ENCODE measurements around the gene SRGAP2C.
A peak's percentile ranks its signal among the peaks of the same experiment; 100 is the strongest.
"Not testable (repeated sequence)": the region's sequence is repeated elsewhere in the genome, so short reads cannot be mapped to it uniquely, and the experiment has no call there.

Gene SRGAP2C

DNA sequence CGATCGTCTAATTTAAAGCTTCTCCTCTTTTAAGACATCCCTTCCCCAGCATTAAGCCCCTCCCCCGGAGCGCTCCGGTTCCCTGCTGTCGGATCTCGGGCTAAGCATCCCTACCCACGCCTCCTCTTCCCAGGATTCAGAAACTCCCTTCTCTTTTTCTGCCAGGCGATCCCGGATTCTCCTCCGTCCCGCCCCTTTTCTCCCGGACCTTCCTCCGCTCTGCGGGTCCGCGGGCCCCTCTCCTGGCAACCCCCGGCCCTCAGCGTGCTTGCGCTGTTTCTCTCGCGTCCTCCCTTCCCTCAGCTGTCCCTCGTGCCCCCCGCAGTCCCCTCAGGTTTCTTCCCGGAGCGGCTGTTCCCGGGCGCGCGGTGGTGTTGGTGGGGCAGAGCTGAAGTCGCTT is 908 bp upstream of the SRGAP2C start:
- peak overlapping the region; percentile 46 for H3K4me3 ChIP-seq (ENCODE audit: low read depth, low read length)
- DNase-seq (ENCODE audit: low read depth) = not testable (repeated sequence)

DNA sequence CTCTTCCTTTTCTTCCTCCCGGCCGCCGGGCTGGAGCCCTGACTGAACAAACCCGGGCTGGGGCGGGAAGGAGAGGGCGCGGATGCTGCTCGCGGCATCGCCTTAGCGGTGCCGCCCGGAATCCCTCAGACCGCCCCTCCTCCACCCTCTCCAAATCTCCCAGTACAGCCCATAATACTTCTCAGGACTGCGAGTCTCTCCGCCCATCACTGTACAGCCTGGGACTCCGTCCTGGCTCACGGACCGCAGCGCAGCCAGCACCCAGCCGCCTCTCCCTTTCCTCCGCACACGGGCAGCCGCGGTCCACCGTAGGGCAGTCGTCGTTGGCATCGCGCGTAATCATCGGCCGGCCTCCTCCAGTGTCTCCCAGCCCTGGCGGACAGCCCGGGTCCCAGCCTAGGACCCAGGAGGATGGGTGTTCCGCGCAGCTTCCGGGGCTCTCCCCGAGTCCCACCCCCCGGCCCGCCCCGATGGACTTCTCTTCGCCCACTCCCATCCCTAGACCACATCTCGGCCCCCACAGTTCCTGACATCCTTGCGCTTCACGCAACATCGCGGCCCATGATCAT is 449 bp downstream of the SRGAP2C start:
- peak overlapping the region; percentile 31 for H3K4me3 ChIP-seq (ENCODE audit: low read depth, low read length)
- not testable (repeated sequence) for DNase-seq (ENCODE audit: low read depth)

DNA sequence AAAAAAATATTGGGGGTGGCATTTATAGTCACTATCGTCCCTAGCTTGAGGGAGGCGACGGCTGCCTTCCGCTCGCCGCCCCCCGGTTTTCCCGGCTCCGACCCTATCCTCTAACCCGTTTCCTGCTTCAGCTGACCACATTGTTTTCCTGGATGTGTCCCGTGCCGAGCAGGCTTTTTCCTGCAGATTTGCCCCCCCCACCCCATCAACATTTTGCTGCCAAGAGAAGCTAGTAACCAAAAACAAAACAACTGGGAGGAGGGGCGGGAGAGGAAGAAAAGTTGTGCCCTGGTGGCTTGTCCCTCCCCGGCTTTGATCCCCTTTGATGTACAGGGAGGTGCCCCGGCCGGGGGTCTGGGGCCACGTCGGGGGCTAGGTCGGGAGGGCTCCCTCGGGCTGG is 1.4 kb downstream of the SRGAP2C start:
- not testable (repeated sequence) for DNase-seq (ENCODE audit: low read depth); H3K4me3 ChIP-seq (ENCODE audit: low read depth, low read length)

DNA sequence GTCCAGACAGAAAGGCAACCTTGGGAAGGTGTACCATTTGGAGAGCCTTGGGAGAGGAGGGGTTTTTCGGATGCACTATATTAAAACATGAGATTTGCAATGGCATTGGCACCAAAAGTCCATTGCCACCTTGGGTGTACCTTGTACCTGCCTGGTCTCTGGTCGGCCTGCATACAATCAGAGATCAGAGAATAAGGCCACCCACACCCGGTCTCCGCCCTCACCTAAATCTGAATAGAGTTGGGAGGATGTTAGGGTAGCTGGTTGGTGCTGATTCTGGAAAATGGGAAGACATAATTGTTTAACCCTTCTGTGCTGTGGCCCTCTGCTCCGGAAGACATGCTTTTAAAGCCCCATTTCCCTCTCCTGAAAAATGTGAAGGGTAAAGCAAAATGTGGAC is 3.1 kb downstream of the SRGAP2C start:
- not testable (repeated sequence) for DNase-seq (ENCODE audit: low read depth)
- H3K4me3 ChIP-seq (ENCODE audit: low read depth, low read length) = peak overlapping the region; percentile 30

DNA sequence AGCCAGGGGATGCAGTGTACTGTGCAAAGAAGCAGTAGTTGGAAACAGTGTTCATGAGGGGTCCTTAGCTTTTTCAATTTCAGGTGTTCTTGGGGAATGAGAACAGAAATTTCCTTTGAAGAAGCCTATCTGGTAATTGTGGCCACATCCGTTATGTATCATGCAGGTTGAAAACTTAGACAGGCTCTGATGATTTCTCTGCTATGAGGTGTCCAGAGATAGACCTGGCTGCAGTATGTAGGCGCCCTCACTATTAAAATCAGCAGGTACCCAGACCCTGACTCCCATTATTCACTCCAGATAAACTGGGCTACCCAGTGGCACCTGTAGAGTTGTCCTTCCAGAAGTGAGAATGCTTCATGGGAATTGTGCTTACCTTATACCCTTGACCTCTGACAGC is 7.7 kb downstream of the SRGAP2C start:
- DNase-seq (ENCODE audit: low read depth); H3K4me3 ChIP-seq (ENCODE audit: low read depth, low read length): not testable (repeated sequence)

DNA sequence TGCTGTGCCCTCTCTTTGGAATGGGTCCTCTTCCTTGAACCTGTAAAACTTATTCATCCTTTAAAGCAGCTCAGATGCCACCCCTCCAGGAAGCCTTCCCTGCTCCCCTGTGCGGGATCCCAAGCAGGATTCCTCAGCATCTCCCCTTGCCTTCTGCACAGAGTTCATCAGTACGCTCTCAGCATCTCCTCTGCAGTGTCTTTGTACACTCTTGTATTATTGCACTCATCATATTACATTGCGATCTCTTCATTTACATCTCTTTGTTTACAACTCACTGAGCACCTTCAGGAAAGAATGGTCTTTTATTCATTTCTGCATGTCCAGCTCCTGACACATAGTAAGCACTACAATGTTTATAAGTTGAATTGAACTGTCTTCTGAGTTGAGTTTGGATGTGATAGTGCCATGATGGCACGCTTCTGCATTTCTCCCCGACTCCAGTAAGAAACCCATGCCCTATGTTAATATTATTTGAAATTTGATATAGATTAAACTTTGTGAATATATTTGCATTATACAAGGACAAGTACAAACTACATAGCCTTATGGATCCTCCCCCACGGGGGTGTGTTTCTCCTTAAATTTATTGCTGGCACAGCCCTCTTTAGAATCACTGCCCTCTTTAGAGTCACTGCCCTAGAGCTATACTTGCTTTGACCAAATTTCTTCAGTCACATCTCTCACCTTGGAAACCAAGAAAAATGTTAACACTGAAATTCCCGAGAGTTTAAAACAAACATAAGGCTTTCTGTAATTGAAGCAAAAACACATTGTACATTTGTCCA is 12.5 kb downstream of the SRGAP2C start:
- not testable (repeated sequence) for H3K4me3 ChIP-seq (ENCODE audit: low read depth, low read length); DNase-seq (ENCODE audit: low read depth)

DNA sequence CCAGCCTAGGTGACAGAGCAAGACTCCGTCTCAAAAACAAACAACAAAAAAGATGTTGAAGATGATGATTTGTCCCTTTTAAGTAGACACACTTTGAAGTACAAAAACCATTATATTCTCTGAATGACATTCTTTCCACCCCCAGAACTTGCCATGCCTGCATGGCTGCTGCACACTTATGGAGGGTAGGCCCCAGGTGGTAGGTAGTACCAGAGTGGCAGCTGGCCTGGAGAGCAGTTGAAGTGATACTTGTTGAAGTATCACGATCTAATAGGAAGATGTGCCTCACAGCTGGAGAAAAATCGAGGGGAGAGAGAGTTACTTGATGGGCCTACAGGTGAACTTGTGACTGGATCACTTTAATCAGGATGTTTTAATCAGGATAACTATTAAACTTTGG is 15.0 kb downstream of the SRGAP2C start:
- H3K4me3 ChIP-seq (ENCODE audit: low read depth, low read length); DNase-seq (ENCODE audit: low read depth): not testable (repeated sequence)

DNA sequence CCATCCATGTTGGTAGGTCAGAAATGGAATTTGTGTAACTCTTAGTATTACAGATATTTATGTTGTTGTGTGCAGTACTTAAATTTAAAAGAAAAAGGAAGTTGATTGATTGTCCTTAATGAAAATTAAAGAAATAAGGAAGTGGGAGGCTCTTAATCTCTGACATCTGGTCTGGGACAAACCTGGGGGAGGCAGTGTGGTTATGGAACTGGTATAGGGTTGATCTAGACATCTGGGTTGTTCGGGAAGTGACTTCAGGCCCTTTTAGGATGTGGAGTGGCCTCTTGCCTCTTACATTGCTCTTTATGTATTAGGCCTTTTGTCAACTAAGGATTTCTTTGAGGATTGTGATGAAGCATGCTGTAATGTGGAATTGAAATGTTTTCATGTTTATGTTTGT is 15.5 kb downstream of the SRGAP2C start:
- not testable (repeated sequence) for DNase-seq (ENCODE audit: low read depth); H3K4me3 ChIP-seq (ENCODE audit: low read depth, low read length)

DNA sequence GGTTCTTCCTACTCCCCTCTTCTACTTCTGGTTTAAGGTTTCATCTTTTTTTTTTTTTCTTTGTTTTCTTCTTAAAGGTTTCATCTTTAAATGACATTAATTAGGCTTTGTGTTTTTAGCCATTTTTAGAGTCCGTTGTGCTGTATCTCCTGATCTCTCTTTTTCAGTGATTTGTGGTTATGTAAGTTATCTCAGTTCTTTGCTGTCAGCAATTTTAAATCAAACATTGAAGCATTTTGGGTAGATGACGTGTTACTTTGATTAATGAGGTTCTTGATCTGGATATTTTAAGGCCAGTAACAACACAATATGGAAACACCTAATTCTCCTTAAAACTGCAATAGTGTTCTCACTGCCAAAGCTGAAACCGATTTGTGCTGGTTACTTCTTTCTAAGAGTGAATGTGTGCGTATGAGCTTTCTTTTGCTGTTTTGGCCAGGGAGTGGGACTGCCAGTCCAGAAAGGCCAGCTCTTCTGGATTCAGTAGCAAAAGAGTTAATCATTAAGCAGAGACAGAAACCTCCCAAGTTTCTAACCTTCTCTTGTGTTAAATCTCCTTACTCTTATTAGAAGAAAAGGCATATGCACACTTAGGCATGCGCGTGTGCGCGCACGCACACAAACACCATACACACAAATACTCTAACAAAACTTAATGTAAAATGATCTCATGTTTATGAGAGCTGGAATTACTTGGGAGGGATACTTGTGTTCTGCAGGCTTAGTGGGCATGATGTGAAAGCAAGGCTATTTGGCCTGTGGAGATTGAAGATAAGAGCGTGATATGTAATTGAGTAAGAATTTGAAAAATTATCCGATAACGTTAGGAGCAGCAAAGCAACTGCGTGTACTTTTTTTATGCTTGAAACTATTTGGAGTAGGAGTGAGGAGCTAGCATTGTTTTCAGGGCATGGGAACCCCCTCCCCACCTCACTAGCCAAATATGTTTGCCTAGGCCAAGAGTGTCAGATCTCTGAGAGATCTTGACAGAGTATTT is 16.5 kb downstream of the SRGAP2C start:
- not testable (repeated sequence) for H3K4me3 ChIP-seq (ENCODE audit: low read depth, low read length); DNase-seq (ENCODE audit: low read depth)

DNA sequence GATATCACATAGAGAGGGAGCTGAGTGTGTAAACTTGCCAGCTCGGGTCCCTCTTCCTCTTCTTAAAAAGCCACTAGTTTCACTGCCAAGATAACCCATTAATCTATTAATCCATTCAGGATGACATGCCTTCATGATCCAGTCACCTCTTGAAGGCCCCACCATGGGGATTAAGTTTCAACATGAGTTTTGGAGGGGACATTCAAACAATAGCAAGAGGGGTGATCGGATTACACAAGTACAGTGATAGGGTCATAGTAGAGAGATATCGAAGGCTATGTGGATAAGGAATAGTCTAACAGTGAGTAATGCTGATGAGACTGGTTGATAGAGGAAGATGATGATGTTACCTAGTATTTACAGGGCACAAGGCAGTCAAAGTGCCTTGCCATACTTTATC is 18.2 kb downstream of the SRGAP2C start:
- not testable (repeated sequence) for DNase-seq (ENCODE audit: low read depth); H3K4me3 ChIP-seq (ENCODE audit: low read depth, low read length)

DNA sequence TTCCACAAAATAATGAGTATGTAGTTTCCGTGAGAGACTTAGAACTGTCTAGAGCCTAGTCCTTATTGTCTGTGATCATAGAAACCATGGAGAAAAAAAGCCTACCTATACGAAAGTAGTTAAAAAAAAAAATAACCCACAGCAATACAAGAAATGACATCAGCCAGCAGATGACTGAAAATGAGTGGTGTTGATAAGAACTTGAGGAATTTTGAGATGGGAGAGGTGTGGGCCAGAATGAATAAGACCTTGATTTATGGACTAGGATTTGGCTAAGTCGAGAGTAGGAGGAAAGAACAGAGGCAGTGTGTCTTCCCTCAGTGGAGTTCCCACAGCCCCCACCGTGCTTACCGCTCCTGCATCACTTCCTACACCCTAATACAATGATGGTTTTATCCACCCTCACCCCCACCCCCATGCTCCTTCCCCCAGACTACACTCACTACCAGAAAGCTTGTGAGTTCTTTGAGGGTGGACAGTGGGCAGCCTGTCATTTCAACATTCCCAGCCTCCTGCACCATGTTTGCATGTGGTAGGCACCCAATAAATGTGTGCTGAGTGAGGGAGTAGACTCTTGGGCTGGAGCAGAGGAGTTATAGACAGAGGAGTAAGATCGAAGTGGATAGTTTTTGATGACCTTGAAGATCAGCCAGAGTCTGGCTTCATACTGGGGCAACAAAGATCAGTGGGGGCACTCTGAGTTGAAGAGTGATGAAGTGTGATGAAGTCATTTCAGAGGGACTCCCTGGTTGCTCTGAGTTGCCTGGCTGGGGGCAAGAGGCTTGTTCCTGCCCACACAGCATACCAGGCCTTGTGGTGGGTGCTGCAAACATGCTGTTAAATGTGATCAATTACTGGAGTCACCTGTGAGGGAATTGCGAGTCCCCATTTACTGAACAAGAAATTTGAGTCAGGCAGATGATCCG is 21.3 kb downstream of the SRGAP2C start:
- not testable (repeated sequence) for H3K4me3 ChIP-seq (ENCODE audit: low read depth, low read length); DNase-seq (ENCODE audit: low read depth)

DNA sequence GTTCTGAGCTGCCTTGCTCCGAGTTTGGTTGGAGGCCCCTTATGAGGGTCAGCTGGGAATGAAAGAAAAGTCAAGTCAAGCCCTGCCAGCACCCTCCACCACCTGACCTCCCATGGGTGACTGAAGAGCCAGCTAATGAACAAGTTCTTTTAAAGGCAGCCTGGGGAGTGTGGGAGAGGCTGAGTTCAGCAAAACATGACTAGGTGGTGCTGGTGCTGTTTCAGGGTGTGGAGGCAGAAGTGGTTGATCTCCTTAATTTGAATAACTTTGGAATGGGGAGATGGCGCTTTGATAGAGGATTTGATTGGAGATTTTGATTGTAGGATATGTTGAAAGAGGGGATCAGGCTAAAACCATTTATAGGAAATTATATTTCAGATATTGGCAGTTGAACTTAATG is 22.6 kb downstream of the SRGAP2C start:
- H3K4me3 ChIP-seq (ENCODE audit: low read depth, low read length); DNase-seq (ENCODE audit: low read depth): not testable (repeated sequence)

DNA sequence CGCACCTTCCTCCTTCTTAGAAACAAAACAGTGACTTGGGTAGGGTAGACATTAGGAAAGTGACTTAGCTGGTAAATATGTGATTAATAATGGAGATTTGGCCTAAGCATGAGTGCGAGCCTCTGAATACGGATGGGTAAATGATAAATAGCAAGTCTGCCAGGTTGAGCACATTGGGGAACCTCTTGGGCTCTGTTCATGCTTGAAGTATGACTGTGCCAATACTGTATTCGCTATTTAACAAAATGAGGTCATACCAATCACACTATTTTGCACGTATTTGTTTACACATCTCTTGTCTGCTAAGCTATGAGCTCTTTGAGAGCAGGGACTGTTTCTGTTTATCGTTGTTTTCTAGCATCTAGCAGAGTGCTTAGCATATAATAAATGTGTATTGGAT is 23.6 kb downstream of the SRGAP2C start:
- DNase-seq (ENCODE audit: low read depth); H3K4me3 ChIP-seq (ENCODE audit: low read depth, low read length): not testable (repeated sequence)

DNA sequence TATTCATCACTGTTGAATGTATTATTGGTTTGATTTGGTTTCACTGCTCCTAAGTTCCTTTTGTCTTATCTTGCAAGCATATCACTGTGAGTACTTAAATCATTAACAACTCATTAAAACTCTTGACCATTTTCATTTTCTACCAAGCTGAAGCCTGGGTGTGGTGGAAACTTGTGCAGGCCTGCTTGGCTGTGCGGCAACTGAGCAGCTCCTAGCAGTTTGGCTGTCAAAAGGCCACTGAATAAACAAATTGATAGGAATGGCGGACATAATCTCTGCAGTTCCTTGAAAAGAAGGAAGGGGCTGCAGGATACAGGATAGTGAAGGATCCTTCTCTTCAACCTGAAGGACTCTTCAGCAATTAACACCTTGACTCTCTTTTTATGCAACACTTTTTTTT is 26.0 kb downstream of the SRGAP2C start:
- H3K4me3 ChIP-seq (ENCODE audit: low read depth, low read length); DNase-seq (ENCODE audit: low read depth): not testable (repeated sequence)

DNA sequence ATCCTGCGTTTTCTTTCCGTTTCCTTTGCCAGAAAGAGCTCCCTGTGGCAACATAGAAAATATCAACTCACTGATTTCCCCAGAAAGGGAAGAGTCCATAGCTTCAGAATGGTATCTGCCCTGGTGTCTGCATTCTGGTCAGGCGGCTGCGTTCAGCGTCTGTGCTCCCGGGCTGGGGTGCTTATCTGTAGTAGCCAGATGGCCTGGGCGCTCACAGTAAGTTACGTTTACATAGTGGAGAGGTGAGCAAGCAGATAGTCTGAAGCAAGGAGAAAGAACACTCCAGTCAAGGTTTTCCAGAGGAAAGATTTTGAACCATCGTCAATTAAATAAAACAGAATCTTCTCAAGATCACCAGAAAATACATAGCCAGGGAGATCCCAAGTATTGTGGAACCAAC is 28.7 kb downstream of the SRGAP2C start:
- not testable (repeated sequence) for DNase-seq (ENCODE audit: low read depth)

DNA sequence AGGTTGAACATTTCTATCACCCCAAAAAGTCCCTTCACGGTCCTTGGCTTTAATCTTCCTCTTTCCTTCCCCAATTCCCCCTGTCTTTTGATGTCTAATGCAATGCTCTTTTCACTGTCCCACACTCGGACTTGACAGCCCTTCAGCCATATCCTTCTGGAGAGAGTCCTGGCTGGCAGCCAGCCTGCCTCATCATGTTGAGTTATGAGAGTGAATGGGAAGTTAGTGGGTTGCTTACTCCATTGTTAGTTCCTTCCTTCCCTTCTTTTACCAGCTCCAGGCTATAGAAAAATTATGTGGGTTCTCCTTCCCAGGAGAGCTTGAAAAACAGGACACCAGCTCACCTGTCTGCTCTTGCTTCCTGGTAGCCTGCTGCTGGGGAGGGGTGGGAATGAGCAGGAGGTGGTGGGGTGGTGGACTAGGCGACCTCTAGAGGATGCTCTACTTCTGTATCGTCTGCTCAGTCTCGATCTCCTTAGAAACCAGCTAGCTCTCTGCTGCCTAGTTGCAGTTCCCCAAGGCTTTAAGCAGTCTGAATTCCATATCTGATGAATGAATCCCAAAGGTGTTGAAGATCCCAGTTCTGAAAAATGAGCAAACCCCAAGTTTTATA is 29.9 kb downstream of the SRGAP2C start:
- H3K4me3 ChIP-seq (ENCODE audit: low read depth, low read length); DNase-seq (ENCODE audit: low read depth): not testable (repeated sequence)

More for the DNA sequence above, 28.7 kb downstream of the SRGAP2C start:
- not testable (repeated sequence) for H3K4me3 ChIP-seq (ENCODE audit: low read depth, low read length)

DNA sequence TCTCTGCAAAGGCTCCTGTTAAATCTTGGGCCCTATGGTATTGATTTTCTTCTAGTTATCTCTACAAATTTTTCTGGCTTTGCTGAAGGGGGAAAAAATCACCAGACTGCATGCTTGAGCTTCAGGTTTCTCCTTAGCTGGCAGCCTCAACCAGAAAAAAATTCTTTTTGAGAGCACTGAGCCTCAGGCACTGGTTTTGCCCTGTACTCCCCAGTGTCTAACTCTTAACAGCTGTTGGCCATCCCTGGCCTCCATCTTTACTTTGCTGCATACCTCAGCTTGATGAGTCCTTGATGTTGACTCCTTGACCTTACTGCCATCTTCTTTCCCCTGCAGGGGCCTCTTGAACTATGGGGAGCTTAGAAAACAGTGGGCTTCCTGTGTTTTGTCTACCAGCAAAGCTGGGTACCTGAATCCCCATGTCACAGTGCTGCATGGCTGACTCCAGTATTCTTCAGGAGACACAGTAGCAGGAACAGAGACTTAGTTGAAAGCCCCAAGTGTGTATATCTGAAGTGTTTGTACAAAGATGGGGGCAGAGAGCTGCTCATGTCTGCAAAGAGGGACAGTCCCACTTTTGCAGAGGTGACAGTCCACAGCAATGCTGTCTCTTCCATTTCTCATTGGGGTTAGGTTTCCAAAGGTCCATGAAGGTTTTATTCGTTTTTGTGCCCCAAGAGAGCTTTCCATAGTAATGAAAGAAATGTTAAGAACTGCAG is 31.1 kb downstream of the SRGAP2C start:
- not testable (repeated sequence) for DNase-seq (ENCODE audit: low read depth); H3K4me3 ChIP-seq (ENCODE audit: low read depth, low read length)

DNA sequence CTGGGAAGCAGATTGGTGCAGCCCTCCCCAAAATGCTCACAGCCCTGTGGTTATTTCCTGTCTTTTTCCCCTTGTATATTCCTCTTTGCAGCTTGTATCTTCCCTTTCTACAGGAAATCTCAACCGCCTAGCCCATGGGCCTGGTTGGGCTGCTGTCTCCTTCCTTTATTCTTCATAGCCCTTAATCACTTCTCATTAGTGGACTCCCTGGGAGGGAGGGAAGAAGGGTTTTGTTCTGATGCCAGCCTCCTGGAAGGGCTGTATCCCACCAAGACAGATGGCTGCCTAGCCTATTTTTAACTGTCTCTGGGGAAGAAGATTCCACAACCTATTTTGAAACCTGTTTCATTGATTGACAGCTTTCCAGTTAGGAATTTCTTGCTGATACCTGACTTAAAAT is 31.9 kb downstream of the SRGAP2C start:
- not testable (repeated sequence) for DNase-seq (ENCODE audit: low read depth); H3K4me3 ChIP-seq (ENCODE audit: low read depth, low read length)
